Measurements from ENCODE around the gene PIGS.

Gene PIGS

GRCh38 chr17:28514561-28515002, 56.7 kb downstream of the PIGS start:
- FAIRE-seq = no peak
- TF ChIP-seq POLR2AphosphoS5 (IDR thresholded peaks at IDR 0.05; ENCODE audit: low read depth, low read length) (no peak), POU2F2 (IDR thresholded peaks at IDR 0.05; ENCODE audit: low read depth, low read length) (no peak), POLR2A (IDR thresholded peaks at IDR 0.05; ENCODE audit: low read depth, low read length) (no peak), SPI1 (IDR thresholded peaks at IDR 0.05; ENCODE audit: low read depth, low read length) (no peak), PAX5 (IDR thresholded peaks at IDR 0.05; ENCODE audit: insufficient read depth, low read length, severe bottlenecking) (no peak), TAF1 (IDR thresholded peaks at IDR 0.05; ENCODE audit: low read depth, low read length) (no peak)
- no peak for DNase-seq (ENCODE audit: insufficient read length, low spot score)

- DNase-seq (ENCODE audit: insufficient read length, low spot score) (no peak), FAIRE-seq (no peak)
- TF ChIP-seq POLR2A (IDR thresholded peaks at IDR 0.05; ENCODE audit: low read depth, low read length) (no peak), TAF1 (IDR thresholded peaks at IDR 0.05; ENCODE audit: low read depth, low read length) (no peak), POU2F2 (IDR thresholded peaks at IDR 0.05; ENCODE audit: low read depth, low read length) (no peak), PAX5 (IDR thresholded peaks at IDR 0.05; ENCODE audit: insufficient read depth, low read length, severe bottlenecking) (no peak), POLR2AphosphoS5 (IDR thresholded peaks at IDR 0.05; ENCODE audit: low read depth, low read length) (no peak), SPI1 (IDR thresholded peaks at IDR 0.05; ENCODE audit: low read depth, low read length) (no peak)
Measured at GRCh38 chr17:28513476-28513875, 57.8 kb downstream of the PIGS start.

- DNase-seq (ENCODE audit: insufficient read length, low spot score) = no peak
- FAIRE-seq = no peak
Measured at GRCh38 chr17:28511858-28512461, 59.4 kb downstream of the PIGS start.

GRCh38 chr17:28509789-28510188, 61.5 kb downstream of the PIGS start:
- TF ChIP-seq TAF1 (IDR thresholded peaks at IDR 0.05; ENCODE audit: low read depth, low read length) (no peak), PAX5 (IDR thresholded peaks at IDR 0.05; ENCODE audit: insufficient read depth, low read length, severe bottlenecking) (no peak), POU2F2 (IDR thresholded peaks at IDR 0.05; ENCODE audit: low read depth, low read length) (no peak), SPI1 (IDR thresholded peaks at IDR 0.05; ENCODE audit: low read depth, low read length) (no peak), POLR2AphosphoS5 (IDR thresholded peaks at IDR 0.05; ENCODE audit: low read depth, low read length) (no peak), POLR2A (IDR thresholded peaks at IDR 0.05; ENCODE audit: low read depth, low read length) (no peak)
- FAIRE-seq (no peak), DNase-seq (ENCODE audit: insufficient read length, low spot score) (no peak)

More at GRCh38 chr17:28511858-28512461, 59.4 kb downstream of the PIGS start:
- no peak for TF ChIP-seq POLR2AphosphoS5 (IDR thresholded peaks at IDR 0.05; ENCODE audit: low read depth, low read length)
- no peak for TF ChIP-seq POLR2A (IDR thresholded peaks at IDR 0.05; ENCODE audit: low read depth, low read length)
- no peak for TF ChIP-seq SPI1 (IDR thresholded peaks at IDR 0.05; ENCODE audit: low read depth, low read length)
- TF ChIP-seq PAX5 (IDR thresholded peaks at IDR 0.05; ENCODE audit: insufficient read depth, low read length, severe bottlenecking) = no peak
- no peak for TF ChIP-seq POU2F2 (IDR thresholded peaks at IDR 0.05; ENCODE audit: low read depth, low read length)
- no peak for TF ChIP-seq TAF1 (IDR thresholded peaks at IDR 0.05; ENCODE audit: low read depth, low read length)

GRCh38 chr17:28508211-28508724, 63.1 kb downstream of the PIGS start:
- no peak for TF ChIP-seq SPI1 (IDR thresholded peaks at IDR 0.05; ENCODE audit: low read depth, low read length)
- TF ChIP-seq PAX5 (IDR thresholded peaks at IDR 0.05; ENCODE audit: insufficient read depth, low read length, severe bottlenecking) = no peak
- no peak for TF ChIP-seq TAF1 (IDR thresholded peaks at IDR 0.05; ENCODE audit: low read depth, low read length)
- TF ChIP-seq POU2F2 (IDR thresholded peaks at IDR 0.05; ENCODE audit: low read depth, low read length) = no peak
- no peak for TF ChIP-seq POLR2AphosphoS5 (IDR thresholded peaks at IDR 0.05; ENCODE audit: low read depth, low read length)
- TF ChIP-seq POLR2A (IDR thresholded peaks at IDR 0.05; ENCODE audit: low read depth, low read length) = no peak
- FAIRE-seq (no peak), DNase-seq (ENCODE audit: insufficient read length, low spot score) (no peak)

- FAIRE-seq = no peak
- TF ChIP-seq TAF1 (IDR thresholded peaks at IDR 0.05; ENCODE audit: low read depth, low read length) = no peak
- TF ChIP-seq POU2F2 (IDR thresholded peaks at IDR 0.05; ENCODE audit: low read depth, low read length) = no peak
- TF ChIP-seq SPI1 (IDR thresholded peaks at IDR 0.05; ENCODE audit: low read depth, low read length) = no peak
- no peak for TF ChIP-seq PAX5 (IDR thresholded peaks at IDR 0.05; ENCODE audit: insufficient read depth, low read length, severe bottlenecking)
- TF ChIP-seq POLR2A (IDR thresholded peaks at IDR 0.05; ENCODE audit: low read depth, low read length) = no peak
- DNase-seq (ENCODE audit: insufficient read length, low spot score) = no peak
Measured at GRCh38 chr17:28507567-28508203, 63.6 kb downstream of the PIGS start.

GRCh38 chr17:28506763-28507487, 64.4 kb downstream of the PIGS start:
- FAIRE-seq = no peak
- TF ChIP-seq SPI1 (IDR thresholded peaks at IDR 0.05; ENCODE audit: low read depth, low read length) = no peak
- TF ChIP-seq POU2F2 (IDR thresholded peaks at IDR 0.05; ENCODE audit: low read depth, low read length) = no peak
- no peak for TF ChIP-seq PAX5 (IDR thresholded peaks at IDR 0.05; ENCODE audit: insufficient read depth, low read length, severe bottlenecking)
- no peak for TF ChIP-seq POLR2AphosphoS5 (IDR thresholded peaks at IDR 0.05; ENCODE audit: low read depth, low read length)
- no peak for TF ChIP-seq POLR2A (IDR thresholded peaks at IDR 0.05; ENCODE audit: low read depth, low read length)
- TF ChIP-seq TAF1 (IDR thresholded peaks at IDR 0.05; ENCODE audit: low read depth, low read length) = no peak
- no peak for DNase-seq (ENCODE audit: insufficient read length, low spot score)

GRCh38 chr17:28505986-28506665, 65.2 kb downstream of the PIGS start, which contains the start of gene FOXN1:
FOXN1 (plus strand) TSS chr17:28506348; CDS start chr17:28523970, 17,622 bp downstream.
- no peak for FAIRE-seq
- DNase-seq (ENCODE audit: insufficient read length, low spot score) = no peak

More at GRCh38 chr17:28505986-28506665, 65.2 kb downstream of the PIGS start, which contains the start of gene FOXN1:
- TF ChIP-seq SPI1 (IDR thresholded peaks at IDR 0.05; ENCODE audit: low read depth, low read length) (no peak), POLR2AphosphoS5 (IDR thresholded peaks at IDR 0.05; ENCODE audit: low read depth, low read length) (no peak), POLR2A (IDR thresholded peaks at IDR 0.05; ENCODE audit: low read depth, low read length) (no peak), PAX5 (IDR thresholded peaks at IDR 0.05; ENCODE audit: insufficient read depth, low read length, severe bottlenecking) (no peak), TAF1 (IDR thresholded peaks at IDR 0.05; ENCODE audit: low read depth, low read length) (no peak), POU2F2 (IDR thresholded peaks at IDR 0.05; ENCODE audit: low read depth, low read length) (no peak)
